CD4-positive, alpha-beta memory T cell (primary cell): Measurements from ENCODE around the gene GUCA1A. TPM values are rescaled to one million over a fixed set of nuclear protein-coding genes. Genes with fewer than 3 reads are reported as not detected.

Experiments used
- CTCF ChIA-PET: fragments of 350-600 bp; sonication (Branson Sonifier 250); formaldehyde crosslinking; loops from one replicate; lab custom pipeline; 2021; ENCODE audit warnings: inconsistent platforms; ENCODE audit not compliant: partially characterized antibody; lab: Charles Lee
- POLR2A ChIA-PET: fragments of 350-600 bp; sonication (Branson Sonifier 250); formaldehyde crosslinking; loops from one replicate; lab custom pipeline; 2021; ENCODE audit not compliant: partially characterized antibody; lab: Charles Lee
- DNase-seq, 5 donors: peaks; one replicate each; pipeline versions ENCODE4 v3.0.0 to v3.0.0-alpha.2; 2020 to 2022; ENCODE audit warnings: mixed read lengths in 1 of 5
- H3K27ac ChIP-seq: one replicate; pipeline ENCODE4 v1.7.0; 2013; ENCODE audit warnings: low read depth, low read length
- H3K27me3 ChIP-seq: 2 replicates; pipeline ENCODE4 v1.7.0; 2013; ENCODE audit warnings: mild to moderate bottlenecking, low read length, moderate library complexity; ENCODE audit not compliant: insufficient read depth
- H3K36me3 ChIP-seq: 2 replicates; pipeline ENCODE4 v1.7.0; 2013; ENCODE audit warnings: mild to moderate bottlenecking, low read length, moderate library complexity; ENCODE audit not compliant: insufficient read depth
- H3K4me1 ChIP-seq: 2 replicates; pipeline ENCODE4 v1.7.0; 2013; ENCODE audit warnings: mild to moderate bottlenecking, low read length, moderate library complexity; ENCODE audit not compliant: insufficient read depth
- H3K4me3 ChIP-seq, 2 donors: one replicate each; pipeline ENCODE4 v1.7.0; 2013; ENCODE audit warnings: low read length in 2 of 2, mild to moderate bottlenecking in 1 of 2
- H3K9me3 ChIP-seq, 2 donors: one replicate each; pipeline ENCODE4 v1.7.0; 2013; ENCODE audit warnings: low read length in 2 of 2, control low read depth in 1 of 2; ENCODE audit not compliant: control insufficient read depth in 1 of 2
- H3K27ac Mint-ChIP-seq, 7 donors: one replicate each; pipeline ENCODE4 v1.8.0; 2020 to 2021; ENCODE audit warnings: mixed read lengths in 7 of 7, mild to moderate bottlenecking in 6 of 7, inconsistent platforms in 3 of 7, moderate library complexity in 3 of 7
- H3K27me3 Mint-ChIP-seq, 2 donors: one replicate each; pipeline ENCODE4 v1.8.0; 2020 to 2021; ENCODE audit warnings: mixed read lengths in 2 of 2
- H3K36me3 Mint-ChIP-seq, 2 donors: one replicate each; pipeline ENCODE4 v1.8.0; 2020 to 2021; ENCODE audit warnings: mixed read lengths in 2 of 2, inconsistent platforms in 1 of 2, mild to moderate bottlenecking in 1 of 2
- H3K4me1 Mint-ChIP-seq, 4 donors: one replicate each; pipeline ENCODE4 v1.8.0; 2020 to 2021; ENCODE audit warnings: mixed read lengths in 4 of 4, mild to moderate bottlenecking in 1 of 4
- H3K4me3 Mint-ChIP-seq, 8 donors: one replicate each; pipeline ENCODE4 v1.8.0; 2020 to 2021; ENCODE audit warnings: mixed read lengths in 8 of 8, mild to moderate bottlenecking in 7 of 8, moderate library complexity in 6 of 8, inconsistent platforms in 3 of 8
- H3K9me3 Mint-ChIP-seq, 8 donors: one replicate each; pipeline ENCODE4 v1.8.0; 2020 to 2021; ENCODE audit warnings: mixed read lengths in 8 of 8, mild to moderate bottlenecking in 5 of 8, inconsistent platforms in 3 of 8, moderate library complexity in 1 of 8
- intact Hi-C: fragments of 100-400 bp; cut with micrococcal nuclease; formaldehyde crosslinking; loops from one replicate; pipeline ENCODE4 v1.15.1; 2023
- polyA plus RNA-seq, 2 donors: library from polyadenylated mRNA; unstranded; fragments of 300-500 nt; fragmentation: Illumina TruSeq; gene quantifications; one replicate each; pipeline ENCODE4 v1.2.3, GENCODE V29; 2021
- total RNA-seq, 2 experiments: library from RNA; stranded (reverse); gene quantifications; one replicate each; pipeline ENCODE4 v1.2.3, GENCODE V29; 2021

Gene GUCA1A
- total and polyA plus RNA-seq, 4 experiments from 2014 or later, result not detected

DNA sequence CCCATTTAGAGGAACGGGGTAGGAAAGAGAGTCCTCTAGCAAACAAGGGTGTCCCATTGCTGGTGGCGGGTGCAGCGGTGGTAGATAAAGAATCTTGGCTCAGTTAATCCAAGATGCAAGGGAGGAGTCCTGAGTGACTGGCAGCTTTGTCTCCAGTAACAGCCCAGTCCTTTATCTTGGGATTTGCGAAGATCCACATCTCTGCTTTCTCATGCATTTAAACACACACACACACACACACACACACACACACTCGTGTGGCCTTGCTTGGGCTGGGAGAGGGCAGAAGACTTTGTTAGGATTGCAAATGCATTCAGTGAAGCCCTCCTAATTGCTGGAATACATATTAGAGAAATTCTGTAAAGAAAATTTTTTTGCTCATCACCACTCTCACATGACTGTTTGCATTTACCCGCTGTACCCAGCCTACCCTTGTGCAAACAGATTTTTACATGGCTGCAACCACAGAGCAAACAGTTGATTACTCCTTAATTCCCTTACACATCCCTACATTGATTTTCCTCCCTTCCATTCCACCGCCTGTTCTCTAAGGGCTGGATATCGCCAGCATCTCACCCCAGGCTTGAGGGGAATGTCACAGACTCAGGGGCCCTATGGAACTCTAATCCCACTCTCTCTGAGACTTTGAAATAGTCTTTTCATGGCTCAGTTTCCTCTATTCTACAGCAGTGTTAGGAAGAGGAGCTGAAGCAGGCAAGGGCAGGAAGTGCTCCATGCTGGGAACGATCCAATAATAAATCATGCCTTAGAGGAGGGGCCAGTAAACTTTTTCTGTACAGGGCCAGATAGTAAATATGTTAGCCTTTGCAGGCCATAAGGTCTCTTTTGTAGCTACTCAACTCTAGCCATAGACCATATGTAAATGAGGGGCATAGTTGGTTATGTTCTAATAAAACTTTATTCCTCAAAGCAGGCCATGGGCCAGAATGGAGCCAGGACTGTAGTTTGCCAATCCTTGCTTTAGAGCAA, 34.2 kb upstream of the GUCA1A start:
- DNase-seq, result no peak
- H3K36me3 Mint-ChIP-seq, result no peaks in the 10 kb centered on the region
- H3K27ac Mint-ChIP-seq, result no peak overlapping the region
- no peak overlapping the region for H3K4me3 Mint-ChIP-seq
- intact Hi-C loops, result no loop called here
- H3K36me3 ChIP-seq, result no peaks in the 10 kb centered on the region
- CTCF ChIA-PET, result interaction anchor here (0.6 to 1.9 kb wide), 3 partner anchors 25 to 61 kb away, joined by 3 to 6 read pairs (median 4); no protein-coding TSS in a partner anchor
- POLR2A ChIA-PET, result no interaction called here
- no peak overlapping the region for H3K27ac ChIP-seq
- no peaks in the 10 kb centered on the region for H3K9me3 ChIP-seq
- H3K4me3 ChIP-seq, result no peak overlapping the region
- peaks cover 16 to 22% of the 10 kb centered on the region in 2 donors for H3K27me3 Mint-ChIP-seq
- H3K9me3 Mint-ChIP-seq, result no peaks in the 10 kb centered on the region
- H3K27me3 ChIP-seq, result no peaks in the 10 kb centered on the region
- H3K4me1 Mint-ChIP-seq, result peaks cover 4 to 9% (median 5%) of the 10 kb centered on the region in 4 donors
- H3K4me1 ChIP-seq, result peaks cover 5% of the 10 kb centered on the region

DNA sequence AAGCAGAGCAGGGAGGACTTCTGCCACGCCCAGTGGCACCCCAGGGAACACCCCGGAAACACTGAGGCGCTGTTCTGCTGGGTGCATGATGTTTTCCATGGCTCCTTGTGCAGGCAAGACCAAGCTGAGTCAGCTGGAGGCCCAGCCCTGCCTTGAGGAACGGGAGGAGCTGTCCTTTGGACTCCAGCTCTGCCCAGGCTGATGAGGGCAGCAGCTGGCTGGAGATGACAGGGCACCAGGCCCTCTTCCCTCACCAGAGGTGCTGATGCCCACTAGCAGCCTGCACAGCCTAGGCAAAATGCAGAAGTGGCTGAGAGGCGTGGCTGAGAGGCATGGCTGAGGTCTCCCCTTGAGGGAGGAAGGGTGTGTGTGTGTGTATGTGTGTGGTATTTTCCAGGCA, 33.1 kb upstream of the GUCA1A start:
- Mint-ChIP-seq H3K9me3 (no peaks in the 10 kb centered on the region), H3K27ac (no peak overlapping the region), H3K4me1 (peaks cover 4 to 9% (median 5%) of the 10 kb centered on the region in 4 donors), H3K27me3 (peaks cover 15 to 23% of the 10 kb centered on the region in 2 donors), H3K36me3 (no peaks in the 10 kb centered on the region), H3K4me3 (no peak overlapping the region)
- Histone ChIP-seq H3K4me1 (peaks cover 5% of the 10 kb centered on the region), H3K27me3 (no peaks in the 10 kb centered on the region), H3K27ac (no peak overlapping the region), H3K9me3 (no peaks in the 10 kb centered on the region), H3K36me3 (no peaks in the 10 kb centered on the region), H3K4me3 (no peak overlapping the region)
- intact Hi-C loops, result no loop called here
- POLR2A ChIA-PET, result no interaction called here
- no peak for DNase-seq
- CTCF ChIA-PET, result interaction anchor here (0.6 to 1.9 kb wide), 3 partner anchors 24 to 59 kb away, joined by 3 to 6 read pairs (median 4); no protein-coding TSS in a partner anchor

DNA sequence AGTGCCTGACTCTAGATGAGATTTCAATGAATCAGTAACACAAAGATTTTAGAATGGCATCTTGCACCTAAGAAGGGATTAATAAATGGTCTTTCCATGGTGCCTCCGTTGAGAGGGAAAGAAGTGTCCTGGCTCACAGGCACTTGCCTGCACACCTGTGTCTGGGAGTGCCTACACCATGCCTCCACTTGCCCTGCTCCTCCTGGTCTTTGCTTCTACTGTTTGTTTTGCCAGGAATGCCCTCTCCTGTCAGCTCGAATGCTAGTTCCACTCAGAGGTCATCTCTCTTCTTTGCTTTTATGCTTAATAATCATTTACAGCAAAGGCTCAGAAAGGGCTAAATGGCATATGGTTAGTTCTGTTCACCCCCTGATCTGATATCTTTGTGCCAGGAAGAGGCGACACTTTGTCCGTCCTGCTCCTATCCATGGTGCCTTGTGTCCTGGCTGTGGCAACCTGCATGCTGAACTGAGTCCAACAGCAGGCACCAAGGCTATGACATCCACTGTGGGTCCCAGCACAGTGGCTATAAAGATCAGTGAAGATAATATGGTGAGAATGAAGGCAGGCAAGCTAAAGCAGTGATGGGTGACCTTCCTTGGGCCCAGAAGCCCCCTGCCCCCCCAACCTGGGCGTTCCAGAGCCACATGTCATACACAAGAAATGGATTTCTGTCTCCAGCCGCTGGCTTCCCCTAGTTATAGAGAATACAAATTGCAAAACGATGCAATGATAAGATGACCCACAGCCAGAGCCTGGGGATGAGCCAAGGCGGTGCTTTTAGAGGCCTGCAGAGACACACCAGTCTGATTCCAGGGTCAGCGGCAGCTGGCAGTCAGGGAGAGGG, 32.2 kb upstream of the GUCA1A start:
- ChIA-PET CTCF (no interaction called here), POLR2A (no interaction called here)
- Histone ChIP-seq H3K27me3 (no peaks in the 10 kb centered on the region), H3K36me3 (no peaks in the 10 kb centered on the region), H3K27ac (no peak overlapping the region), H3K4me3 (no peak overlapping the region), H3K4me1 (peaks cover 5% of the 10 kb centered on the region), H3K9me3 (no peaks in the 10 kb centered on the region)
- H3K36me3 Mint-ChIP-seq, result no peaks in the 10 kb centered on the region
- H3K9me3 Mint-ChIP-seq, result no peaks in the 10 kb centered on the region
- no peak for DNase-seq
- H3K4me1 Mint-ChIP-seq, result peaks cover 4 to 9% (median 5%) of the 10 kb centered on the region in 4 donors
- H3K27me3 Mint-ChIP-seq, result peaks cover 17 to 25% of the 10 kb centered on the region in 2 donors
- H3K4me3 Mint-ChIP-seq, result peak overlapping the region in 4 of 8 donors; percentile 6 to 37 (median 28)
- no peak overlapping the region for H3K27ac Mint-ChIP-seq
- intact Hi-C loops, result no loop called here

DNA sequence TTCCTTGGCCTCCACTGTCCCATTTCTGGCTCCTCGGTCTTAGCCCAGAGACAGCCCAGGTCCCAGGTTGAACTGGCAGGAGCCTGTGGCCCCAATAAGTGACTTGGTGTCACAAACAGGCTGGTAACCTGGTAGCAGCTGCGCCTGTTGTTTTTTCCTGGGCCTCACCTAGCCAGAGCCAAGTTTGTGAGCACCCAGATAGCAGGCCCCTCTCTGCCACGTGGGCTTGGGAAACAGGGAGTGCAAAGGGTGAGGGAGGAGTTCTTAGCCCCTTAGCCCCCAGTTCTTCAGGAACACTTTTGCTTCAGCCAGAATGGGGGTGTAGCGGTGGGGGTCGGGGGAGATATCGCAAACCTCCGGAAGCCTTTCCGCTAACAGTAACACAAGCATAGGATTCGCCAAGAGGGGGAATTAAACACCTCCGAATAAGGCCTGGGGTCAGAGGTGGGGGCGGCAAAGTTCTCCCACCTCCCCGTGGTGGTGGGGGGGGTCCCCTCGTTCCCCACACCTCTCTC, 31.5 kb upstream of the GUCA1A start:
- no peak for DNase-seq
- H3K4me3 Mint-ChIP-seq, result no peak overlapping the region
- POLR2A ChIA-PET, result no interaction called here

GRCh38 chr6:42142118-42142835, 30.9 kb upstream of the GUCA1A start, which contains the start of gene C6orf132:
TSS of gene C6orf132 (minus strand) at chr6:42142620. CDS start at chr6:42142444, 176 bp downstream.
- Histone ChIP-seq H3K9me3 (no peaks in the 10 kb centered on the region), H3K27ac (no peak within 1 kb of the TSS), H3K36me3 (no peaks in the 10 kb centered on the region), H3K4me3 (no peak within 1 kb of the TSS), H3K27me3 (no peaks in the 10 kb centered on the region), H3K4me1 (peaks cover 5% of the 10 kb centered on the region)
- Mint-ChIP-seq H3K27me3 (peaks cover 17 to 25% of the 10 kb centered on the region in 2 donors), H3K27ac (no peak within 1 kb of the TSS), H3K36me3 (no peaks in the 10 kb centered on the region), H3K4me1 (peaks cover 3 to 5% (median 4%) of the 10 kb centered on the region in 4 donors), H3K4me3 (peak within 1 kb of the TSS in 6 of 8 donors; percentile 21 to 77 (median 66)), H3K9me3 (no peaks in the 10 kb centered on the region)
- ChIA-PET CTCF (no interaction called here), POLR2A (interaction anchor here (0.8 kb wide), 1 partner anchor 11 kb away, joined by 3 read pairs; no protein-coding TSS in a partner anchor)
- intact Hi-C loops, result no loop called here
- peak in 1 of 5 donors; percentile 6 for DNase-seq

More for the DNA sequence above, 31.5 kb upstream of the GUCA1A start:
- peaks cover 3 to 6% (median 4%) of the 10 kb centered on the region in 4 donors for H3K4me1 Mint-ChIP-seq
- CTCF ChIA-PET, result no interaction called here
- Histone ChIP-seq H3K27ac (no peak overlapping the region), H3K36me3 (no peaks in the 10 kb centered on the region), H3K4me1 (peaks cover 5% of the 10 kb centered on the region), H3K27me3 (no peaks in the 10 kb centered on the region), H3K9me3 (no peaks in the 10 kb centered on the region), H3K4me3 (no peak overlapping the region)
- intact Hi-C loops, result no loop called here
- no peaks in the 10 kb centered on the region for H3K36me3 Mint-ChIP-seq
- H3K27me3 Mint-ChIP-seq, result peaks cover 17 to 25% of the 10 kb centered on the region in 2 donors
- no peaks in the 10 kb centered on the region for H3K9me3 Mint-ChIP-seq
- H3K27ac Mint-ChIP-seq, result no peak overlapping the region

DNA sequence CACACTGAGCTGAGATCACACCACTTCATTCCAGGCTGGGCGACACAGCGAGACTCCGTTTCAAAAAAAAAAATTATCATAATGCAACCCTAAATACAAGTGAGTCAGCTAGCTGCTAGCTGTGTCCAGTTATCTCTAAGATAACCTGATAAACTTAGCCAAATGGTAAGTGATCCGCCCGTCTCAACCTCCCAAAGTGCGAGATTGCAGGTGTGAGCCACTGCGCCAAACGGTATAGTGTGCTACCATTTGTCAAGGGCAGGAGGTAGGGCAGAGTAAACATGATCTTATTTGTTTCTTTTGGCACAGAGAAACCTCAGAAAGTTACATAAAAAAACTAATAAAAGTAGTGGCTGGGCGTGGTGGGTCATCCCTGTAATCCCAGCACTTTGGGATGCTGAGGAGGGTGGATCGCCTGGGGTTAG, 26.0 kb upstream of the GUCA1A start:
- H3K9me3 ChIP-seq, result no peaks in the 10 kb centered on the region
- no peaks in the 10 kb centered on the region for H3K27me3 ChIP-seq
- H3K27ac ChIP-seq, result no peak overlapping the region
- Mint-ChIP-seq H3K27ac (no peak overlapping the region), H3K36me3 (no peaks in the 10 kb centered on the region), H3K27me3 (peaks cover 13 to 16% of the 10 kb centered on the region in 2 donors), H3K9me3 (peaks cover 0 to 2% (median 0%) of the 10 kb centered on the region in 8 donors), H3K4me3 (no peak overlapping the region), H3K4me1 (peaks cover 3 to 5% (median 4%) of the 10 kb centered on the region in 4 donors)
- ChIA-PET POLR2A (no interaction called here), CTCF (interaction anchor here (1.0 kb wide), 1 partner anchor 400 kb away, joined by 3 read pairs; no protein-coding TSS in a partner anchor)
- H3K4me1 ChIP-seq, result peaks cover 5% of the 10 kb centered on the region
- intact Hi-C loops, result no loop called here
- no peak overlapping the region for H3K4me3 ChIP-seq
- DNase-seq, result no peak
- H3K36me3 ChIP-seq, result no peaks in the 10 kb centered on the region
